DMS153 treated with DMSO at 0.1 percent for 48 hours (cell line): ENCODE measurements around the gene CEP350.
"Not testable (repeated sequence)": the region's sequence is repeated elsewhere in the genome, so short reads cannot be mapped to it uniquely, and the experiment has no call there.

Source experiments
- DNase-seq: peaks from one replicate; lab custom pipeline; 2025; ENCODE audit not compliant: unreplicated experiment; lab: John Stamatoyannopoulos, UW

Gene CEP350

DNA sequence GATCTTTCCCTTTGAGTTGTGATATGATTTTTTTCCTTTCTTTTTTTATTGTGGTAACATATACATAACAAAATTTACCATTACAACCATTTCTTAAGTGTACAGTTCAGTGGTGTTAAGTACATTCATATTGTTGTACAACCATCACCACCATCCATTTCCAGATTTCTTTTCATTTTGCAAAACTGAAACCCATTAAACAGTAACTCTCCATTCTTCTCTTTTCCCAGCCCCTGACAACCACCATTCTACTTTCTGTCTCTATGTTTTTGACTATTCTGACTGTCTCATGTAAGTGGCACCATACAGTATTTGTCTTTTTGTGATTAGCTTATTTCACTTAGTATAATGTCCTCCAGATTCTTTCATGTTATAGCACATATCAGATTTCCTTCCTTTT, 30.3 kb downstream of the CEP350 start:
- DNase-seq: no peak

GRCh38 chr1:179990847-179991246, 36.2 kb downstream of the CEP350 start:
- DNase-seq: no peak

DNA sequence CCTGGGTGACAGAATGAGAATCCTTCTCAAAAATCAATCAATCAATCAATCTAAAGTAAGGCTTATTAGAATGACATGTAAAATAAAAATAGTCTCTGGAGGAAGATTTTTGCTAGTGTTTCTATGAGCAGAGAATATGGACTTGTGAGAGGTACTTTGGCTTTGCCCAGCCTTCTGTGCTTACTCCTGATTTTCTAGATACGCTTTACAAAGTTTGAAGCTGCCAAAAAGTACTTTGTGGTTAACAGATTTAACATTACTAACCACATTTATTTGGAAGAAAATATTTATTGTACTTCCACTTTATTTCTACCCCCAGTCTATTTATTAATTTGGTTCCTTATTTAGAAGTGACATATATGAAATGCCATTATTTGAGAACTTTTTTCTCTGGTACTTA, 41.0 kb downstream of the CEP350 start:
- no peak for DNase-seq

DNA sequence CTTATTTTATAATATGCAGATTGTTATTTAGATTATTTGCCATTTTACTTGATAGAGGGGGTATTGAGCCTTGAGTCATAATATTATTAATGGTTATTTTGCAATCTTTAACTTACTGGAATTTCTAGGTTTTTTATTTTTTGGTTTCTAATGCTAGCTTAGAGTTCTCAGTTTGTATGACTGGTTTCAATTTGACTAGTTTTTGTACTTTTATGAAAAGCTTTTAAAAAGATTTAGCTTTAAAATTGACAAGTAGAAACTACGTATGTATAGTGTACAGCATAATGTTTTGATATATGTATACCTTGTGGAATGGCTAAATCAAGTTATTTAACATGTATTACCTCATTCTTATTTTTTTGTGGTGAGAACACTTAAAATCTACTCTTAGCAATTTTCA, 41.5 kb downstream of the CEP350 start:
- no peak for DNase-seq

DNA sequence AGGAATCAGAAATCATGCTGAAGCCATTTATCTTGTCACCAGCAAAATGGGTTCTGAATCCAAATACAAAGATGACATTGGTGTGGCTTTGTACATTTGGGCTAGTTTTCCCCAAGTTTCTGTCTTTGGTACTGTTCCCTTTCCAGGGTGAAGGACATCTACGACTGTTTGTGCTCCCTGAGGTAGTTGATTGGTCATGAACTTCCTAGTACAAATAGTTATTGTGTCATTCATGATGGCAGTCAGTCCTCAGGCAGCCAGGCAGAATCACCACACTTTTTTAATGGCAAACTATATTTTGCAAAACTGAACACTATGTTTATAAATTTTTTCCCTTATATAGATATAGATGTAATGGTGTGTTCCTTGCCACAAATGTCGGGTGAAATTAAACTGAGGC, 46.0 kb downstream of the CEP350 start:
- DNase-seq: no peak

GRCh38 chr1:180002437-180002836, 47.8 kb downstream of the CEP350 start:
- DNase-seq: no peak

DNA sequence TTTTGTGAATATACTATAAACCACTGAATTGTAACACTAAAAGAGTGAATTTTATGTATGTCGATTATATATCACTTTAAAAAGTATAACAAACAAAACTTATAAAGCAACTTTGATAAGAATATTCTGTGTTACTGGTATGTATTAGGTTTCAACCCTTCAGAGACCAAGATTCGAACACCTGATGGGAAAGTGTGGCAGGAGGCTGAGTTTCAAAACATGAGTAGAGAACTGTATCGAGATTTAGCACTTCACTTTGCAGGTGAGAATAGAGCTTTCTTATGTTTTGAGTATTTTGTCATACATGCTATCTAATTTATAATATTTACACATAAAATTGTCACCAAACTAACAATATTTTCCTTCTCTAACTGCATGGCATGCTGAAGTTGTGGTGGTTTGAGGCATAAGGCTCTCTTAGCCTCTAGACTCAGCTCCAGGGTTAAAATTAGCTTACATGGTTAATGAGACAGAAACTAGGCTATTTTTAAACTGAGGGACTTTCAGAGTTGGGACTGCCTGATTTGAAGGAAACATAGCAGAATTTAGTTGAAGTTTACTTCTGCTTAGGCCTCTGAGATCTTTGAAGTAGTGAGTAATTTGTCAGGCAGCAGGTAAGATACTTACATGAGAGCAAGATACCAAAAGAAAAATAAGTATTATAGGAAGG, 48.6 kb downstream of the CEP350 start:
- DNase-seq: no peak

- DNase-seq: not testable (repeated sequence)
Observed at GRCh38 chr1:180006762-180007161, 52.2 kb downstream of the CEP350 start.

GRCh38 chr1:180020017-180020416, 65.4 kb downstream of the CEP350 start:
- no peak for DNase-seq

DNA sequence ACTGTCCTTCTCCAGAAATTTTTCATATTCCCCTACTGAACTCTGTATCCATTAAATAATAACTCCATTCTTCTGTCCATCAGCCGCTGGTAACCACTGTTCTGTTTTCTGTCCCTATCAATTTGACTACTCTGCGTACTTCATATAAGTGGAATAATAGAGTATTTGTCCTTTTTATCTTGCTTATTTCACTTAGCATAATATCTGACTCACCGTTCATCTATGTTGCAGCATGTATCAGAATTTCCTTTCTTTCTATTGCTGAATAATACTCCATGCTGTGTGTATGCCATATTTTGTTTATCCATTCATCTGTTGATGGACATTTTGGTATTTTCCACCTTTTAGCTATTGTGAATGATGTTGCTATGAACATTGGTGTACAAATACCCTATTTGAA, 71.9 kb downstream of the CEP350 start:
- DNase-seq: no peak

DNA sequence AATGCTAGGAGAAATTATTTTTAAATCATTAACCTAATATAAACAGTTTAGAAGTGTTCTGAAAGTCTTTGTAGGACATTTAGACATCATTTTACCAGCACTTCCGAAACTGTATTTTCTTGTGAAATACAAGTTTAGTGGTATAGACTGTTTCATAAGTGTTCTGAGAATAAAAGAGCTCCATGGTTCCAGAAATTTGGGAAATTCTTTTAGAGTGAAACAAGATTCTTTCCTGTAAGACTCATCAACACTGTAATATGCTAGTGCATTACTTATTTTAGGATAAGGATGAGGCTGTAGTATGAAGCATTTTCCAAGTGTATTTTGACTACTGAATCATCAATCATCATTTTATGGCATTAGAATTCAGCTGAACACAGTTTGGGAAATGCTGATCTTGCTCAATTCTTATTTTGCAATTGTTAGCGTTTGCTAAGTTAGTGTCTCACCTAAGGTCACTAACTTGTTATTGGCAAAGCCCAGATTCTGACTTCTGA, 73.4 kb downstream of the CEP350 start:
- DNase-seq: no peak

GRCh38 chr1:180028864-180029263, 74.3 kb downstream of the CEP350 start:
- DNase-seq: no peak

DNA sequence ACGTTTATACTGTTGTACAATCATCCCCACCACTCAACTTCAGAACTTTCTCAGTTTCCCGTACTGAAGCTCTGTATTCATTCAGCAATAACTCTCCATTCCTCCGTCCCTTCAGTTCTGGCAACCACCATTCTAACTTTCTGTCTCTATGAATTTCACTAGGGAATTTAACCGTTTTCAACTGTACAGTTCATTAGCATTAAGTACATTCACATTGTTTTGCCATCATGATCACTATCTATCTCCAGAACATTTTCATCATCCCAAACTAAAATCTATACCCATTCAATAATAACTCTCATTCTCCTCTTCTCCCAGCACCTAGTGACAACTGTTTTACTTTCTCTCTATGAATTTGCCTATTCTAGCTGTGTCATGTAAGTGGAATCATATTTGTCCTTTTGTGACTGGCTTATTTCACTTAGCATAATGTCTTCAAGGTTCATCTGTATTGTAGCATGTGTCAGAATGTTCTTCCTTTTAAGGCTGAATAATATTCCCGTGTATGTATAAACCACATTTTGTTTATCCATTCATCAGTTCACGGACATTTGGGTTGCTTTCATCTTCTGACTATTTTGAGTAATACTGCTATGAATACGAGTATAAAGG, 75.0 kb downstream of the CEP350 start:
- DNase-seq: no peak

- no peak for DNase-seq
Observed at GRCh38 chr1:180031664-180032063, 77.1 kb downstream of the CEP350 start.

DNA sequence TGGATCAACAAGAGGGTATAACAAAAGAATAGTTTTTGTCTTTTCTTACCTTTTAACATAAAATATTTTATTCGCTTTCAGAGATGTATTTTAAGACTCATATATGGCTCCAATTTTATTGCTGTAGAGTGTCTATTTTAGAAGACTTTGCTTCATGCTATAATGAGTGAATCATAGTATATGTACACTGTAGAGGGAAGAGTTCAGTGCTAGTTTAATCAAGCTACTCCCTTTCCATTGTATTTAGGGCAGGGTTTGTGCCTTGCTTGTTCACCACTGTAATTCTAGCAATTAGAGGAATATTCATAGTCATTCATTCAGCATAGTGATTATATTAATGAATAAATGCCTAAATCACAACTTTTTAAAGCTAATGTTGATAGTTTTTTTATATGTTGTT, 78.8 kb downstream of the CEP350 start:
- DNase-seq: no peak

GRCh38 chr1:180040034-180040433, 85.4 kb downstream of the CEP350 start:
- no peak for DNase-seq

- DNase-seq: no peak
Observed at GRCh38 chr1:180041582-180041981, 87.0 kb downstream of the CEP350 start.

DNA sequence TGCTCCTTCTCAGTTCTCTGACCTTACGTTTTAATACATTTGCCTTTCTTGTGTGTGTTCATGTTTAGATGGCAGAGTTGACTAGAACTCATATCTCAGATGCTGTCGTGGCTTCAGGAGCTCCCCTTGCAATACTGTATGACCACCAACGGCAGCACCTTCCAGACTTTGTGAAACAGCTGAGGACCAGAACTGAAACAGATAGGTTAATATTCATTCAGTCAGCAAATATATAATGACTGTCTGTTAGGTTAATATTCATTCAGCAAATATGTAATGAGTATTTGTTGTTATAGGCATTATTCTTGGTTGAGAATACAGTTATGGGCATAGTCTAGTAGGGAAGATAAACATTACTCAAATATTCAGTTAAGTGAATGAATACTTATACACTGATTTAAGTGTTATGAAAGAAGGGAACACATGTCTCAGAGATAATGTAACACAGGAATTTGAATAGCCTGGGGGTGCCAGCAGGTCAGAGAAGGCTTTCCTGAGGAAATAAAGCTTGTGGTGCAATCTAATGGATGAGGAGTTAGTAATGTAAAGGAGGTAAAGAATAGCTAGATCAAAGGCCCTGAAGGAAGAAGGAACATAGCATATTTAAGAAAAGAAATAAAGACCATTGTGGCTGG, 88.5 kb downstream of the CEP350 start:
- no peak for DNase-seq

DNA sequence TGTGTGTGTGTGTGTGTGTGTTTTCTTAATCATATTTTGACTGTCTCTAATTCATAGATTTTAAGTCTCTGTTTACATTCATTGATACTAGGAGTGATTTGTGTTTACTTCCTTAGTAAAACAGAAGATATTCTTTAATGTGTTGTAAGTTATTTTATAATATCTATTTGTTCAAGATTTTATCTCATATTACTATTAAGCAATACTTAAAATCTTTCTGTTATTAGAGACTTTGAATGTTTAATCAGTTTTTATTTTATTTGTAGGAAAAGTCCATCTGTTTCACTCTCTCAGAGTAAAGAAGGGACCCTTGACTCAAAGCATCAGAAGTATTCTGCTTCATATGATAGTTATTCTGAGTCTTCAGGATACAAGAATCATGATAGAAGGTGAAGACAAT, 89.2 kb downstream of the CEP350 start:
- DNase-seq: no peak

DNA sequence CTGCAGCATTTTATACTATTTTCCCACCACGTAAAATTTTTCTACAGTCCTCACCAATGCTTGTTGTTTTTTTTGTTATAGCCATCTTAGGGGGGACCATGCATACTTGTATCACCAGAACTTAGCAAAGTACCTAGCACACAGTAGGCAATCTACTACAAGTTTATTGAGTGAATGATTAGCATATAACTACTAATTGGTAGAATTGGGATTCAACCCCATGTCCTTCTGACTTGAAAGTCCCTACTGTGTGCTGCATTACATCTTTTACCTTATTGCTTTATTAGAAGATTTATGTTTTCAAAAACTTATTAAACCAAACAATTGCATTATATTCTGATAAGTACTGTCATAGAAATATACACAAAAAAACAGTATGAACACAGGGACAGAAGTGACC, 92.1 kb downstream of the CEP350 start:
- no peak for DNase-seq

DNA sequence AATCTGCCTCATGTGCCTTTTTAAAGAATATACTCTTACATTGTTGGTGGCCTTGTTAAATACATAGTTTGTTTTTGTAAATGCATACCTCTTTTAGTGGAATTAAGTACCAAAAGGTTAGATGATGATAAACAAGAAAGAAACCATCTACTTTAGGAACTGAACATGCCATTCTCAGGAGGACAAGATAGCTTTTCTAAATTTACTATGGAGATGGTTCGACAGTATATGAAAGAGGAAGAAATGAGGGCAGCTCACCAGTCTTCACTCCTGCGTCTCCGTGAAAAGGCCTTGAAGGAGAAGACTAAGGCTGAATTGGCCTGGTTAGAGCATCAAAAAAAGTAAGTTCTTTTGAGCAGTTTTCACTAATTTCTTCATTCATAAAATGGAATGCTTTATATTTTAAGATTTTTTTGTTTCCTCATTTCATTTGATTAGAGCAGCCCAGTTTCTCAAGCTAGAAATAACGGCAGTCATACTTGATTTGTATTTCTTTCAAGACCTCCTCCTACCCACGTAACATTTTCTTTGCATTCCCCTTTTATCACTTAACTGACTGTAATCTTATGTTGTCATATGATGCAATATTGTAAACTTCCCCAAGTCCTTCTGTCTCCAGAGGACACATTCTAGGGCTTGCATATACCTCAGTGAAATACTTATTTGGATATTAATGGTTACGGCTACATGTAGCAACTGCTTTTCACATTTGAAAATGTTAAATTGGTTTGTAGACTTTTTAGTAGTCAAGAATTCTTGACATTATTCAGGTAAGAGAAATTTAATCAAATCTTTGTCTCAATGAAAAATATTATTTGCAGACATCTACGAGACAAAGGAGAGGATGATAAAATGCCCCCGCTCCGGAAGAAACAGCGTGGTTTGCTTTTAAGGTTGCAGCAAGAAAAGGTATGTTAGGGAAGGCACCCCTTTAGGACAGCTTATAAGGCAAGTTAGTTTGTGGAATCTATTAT, 99.3 kb downstream of the CEP350 start:
- DNase-seq: no peak
